GM12865 (cell line): ENCODE results near the gene RWDD4.

ENCODE experiments used
- DNase-seq: peaks from one replicate; pipeline ENCODE4 v3.0.0; 2010; ENCODE audit warnings: low read depth
- H3K4me3 ChIP-seq: 2 replicates; pipeline ENCODE4 v1.5.1; 2011; ENCODE audit warnings: mild to moderate bottlenecking, low read depth, low read length, control low read depth
- TF ChIP-seq, protein P1 (sequence below): IDR thresholded peaks from 2 replicates; pipeline ENCODE4 v1.5.1; 2011; ENCODE audit warnings: low read length, control low read depth, low read depth, inconsistent platforms; ENCODE audit not compliant: insufficient read depth; ENCODE audit errors: missing control alignments

RWDD4 gene

DNA sequence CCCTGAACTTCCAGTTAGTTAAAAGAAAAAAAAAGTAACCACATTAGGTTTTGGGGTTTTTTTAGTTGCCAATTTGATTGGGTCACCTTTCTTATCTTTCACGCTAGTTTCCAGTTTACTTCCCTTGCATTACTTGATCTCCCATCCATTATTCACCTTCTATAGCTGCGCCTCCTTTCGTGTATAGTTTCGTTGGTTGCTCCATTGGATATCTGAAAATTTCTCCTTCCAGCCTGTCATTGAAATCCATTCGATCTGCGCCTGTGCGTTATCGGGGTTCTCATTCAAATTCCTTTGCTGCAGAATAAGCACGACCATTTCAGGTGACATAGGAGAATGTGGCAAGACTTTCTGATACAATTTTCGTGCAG is 872 bp upstream of the RWDD4 start:
- DNase-seq: peak; percentile 5
- TF ChIP-seq, protein P1, sequence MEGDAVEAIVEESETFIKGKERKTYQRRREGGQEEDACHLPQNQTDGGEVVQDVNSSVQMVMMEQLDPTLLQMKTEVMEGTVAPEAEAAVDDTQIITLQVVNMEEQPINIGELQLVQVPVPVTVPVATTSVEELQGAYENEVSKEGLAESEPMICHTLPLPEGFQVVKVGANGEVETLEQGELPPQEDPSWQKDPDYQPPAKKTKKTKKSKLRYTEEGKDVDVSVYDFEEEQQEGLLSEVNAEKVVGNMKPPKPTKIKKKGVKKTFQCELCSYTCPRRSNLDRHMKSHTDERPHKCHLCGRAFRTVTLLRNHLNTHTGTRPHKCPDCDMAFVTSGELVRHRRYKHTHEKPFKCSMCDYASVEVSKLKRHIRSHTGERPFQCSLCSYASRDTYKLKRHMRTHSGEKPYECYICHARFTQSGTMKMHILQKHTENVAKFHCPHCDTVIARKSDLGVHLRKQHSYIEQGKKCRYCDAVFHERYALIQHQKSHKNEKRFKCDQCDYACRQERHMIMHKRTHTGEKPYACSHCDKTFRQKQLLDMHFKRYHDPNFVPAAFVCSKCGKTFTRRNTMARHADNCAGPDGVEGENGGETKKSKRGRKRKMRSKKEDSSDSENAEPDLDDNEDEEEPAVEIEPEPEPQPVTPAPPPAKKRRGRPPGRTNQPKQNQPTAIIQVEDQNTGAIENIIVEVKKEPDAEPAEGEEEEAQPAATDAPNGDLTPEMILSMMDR: no peak
- peak overlapping the region; percentile 89 for H3K4me3 ChIP-seq

DNA sequence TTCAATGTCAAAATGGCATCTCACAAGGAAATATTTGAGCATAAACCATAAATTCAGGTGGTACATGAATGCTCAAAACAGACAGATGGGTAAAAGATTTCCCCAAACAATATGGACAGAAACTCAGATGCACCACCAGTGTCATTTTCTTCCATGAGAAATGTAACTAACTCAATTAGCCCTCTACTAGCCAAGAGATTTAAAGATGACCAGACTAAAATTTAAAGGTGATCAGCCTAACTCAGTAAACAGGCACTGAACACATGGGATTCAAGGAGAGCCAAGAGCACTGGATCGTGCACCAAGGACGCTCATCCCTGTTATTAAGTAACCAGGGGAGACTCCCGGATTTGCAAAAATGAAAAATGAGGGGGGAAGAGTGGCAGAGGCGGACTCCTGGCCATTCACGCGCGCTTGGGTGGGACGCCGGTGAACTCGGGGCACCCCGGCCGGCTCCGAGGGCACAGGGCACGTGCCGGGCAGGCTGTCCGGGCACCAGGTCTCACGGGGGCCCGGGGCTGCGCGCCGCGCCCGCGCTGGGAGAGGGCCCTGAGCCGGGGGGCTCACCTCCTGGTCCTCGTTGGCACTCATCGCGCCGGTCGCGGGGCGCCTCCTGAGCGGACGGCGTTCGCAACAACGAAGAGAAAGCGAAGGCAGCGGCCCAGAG is 490 bp downstream of the RWDD4 start:
- TF ChIP-seq, protein P1: no peak
- peak; percentile 27 for DNase-seq
- peak overlapping the region; percentile 89 for H3K4me3 ChIP-seq

DNA sequence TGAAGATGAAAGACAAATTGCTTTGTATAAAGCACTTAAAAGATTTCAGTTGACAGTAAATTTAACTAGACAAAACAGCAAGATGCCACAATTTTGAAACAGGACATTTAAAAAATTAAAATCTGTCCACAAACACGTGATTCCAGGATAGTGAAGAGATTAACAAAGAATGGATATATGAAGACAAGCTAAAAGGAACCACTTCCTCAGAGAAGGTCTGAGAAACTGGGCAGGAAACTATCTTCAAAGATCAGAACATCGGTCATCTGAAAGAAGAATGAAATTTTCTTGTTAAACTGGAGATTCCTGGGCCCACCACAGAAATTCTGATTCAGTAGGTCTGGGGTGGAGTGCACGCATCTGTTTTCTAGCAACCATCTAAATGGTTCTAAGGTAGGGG is 1.4 kb downstream of the RWDD4 start:
- H3K4me3 ChIP-seq: peak overlapping the region; percentile 89
- TF ChIP-seq, protein P1: no peak
- DNase-seq: peak; percentile 16

DNA sequence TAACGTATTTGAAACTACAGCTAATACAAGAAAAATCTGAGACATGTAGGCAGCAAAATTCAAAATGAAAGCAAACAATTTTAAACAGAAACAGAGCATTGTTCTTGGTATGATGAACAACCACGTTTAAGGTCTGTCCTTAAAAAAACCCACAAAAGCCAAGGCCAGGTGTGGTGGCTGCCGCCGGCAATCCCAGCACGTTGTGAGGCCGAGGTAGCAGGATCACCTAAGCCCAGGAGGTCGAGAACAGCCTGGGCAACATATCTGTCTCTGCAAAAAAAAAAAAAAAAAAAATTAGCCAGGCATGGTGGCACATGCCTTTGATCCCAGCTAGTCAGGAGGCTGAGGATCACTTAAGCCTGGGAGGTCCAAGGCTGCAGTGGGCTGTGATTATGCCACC is 13.7 kb downstream of the RWDD4 start:
- DNase-seq: no peak
- TF ChIP-seq, protein P1: no peak
- H3K4me3 ChIP-seq: no peak overlapping the region

DNA sequence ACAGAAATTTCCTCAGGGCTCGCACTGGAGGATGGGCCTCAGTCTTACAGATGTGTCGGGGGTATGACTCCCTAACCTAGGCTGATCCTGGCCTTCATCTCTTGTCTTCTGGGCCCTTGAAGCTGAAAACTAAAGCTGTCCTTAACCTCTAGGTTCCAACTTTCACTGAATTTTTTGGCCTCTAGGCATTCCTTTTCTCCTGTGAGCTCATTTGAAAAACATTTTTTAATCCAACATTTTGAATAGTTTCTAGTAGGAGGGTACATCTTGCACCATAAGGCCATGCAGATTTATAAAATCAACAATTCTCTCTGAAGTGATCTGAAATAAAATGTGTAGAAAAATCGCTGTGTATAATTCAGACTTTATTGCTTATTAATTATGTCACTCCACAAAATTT is 19.7 kb downstream of the RWDD4 start:
- TF ChIP-seq, protein P1: no peak
- H3K4me3 ChIP-seq: no peak overlapping the region
- DNase-seq: no peak

DNA sequence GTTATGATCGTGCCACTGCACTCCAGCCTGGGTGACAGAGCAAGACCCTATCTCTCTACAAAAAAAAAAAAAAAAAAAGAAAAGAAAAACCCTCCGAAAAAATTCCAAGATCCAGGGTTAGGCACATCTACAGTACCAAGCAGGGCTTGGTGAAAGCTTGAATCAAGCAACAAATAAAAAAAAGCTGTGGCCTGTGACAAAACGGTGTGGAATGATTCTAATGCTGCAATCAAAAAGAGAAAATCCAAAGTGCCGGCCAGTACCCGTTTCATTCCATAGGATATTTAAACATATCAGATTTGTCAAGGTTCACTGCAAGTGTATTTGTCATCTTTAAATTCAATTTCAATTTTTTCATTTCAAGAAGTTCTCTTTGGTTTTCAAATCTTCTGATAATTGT is 20.5 kb downstream of the RWDD4 start:
- no peak for DNase-seq
- TF ChIP-seq, protein P1: no peak

DNA sequence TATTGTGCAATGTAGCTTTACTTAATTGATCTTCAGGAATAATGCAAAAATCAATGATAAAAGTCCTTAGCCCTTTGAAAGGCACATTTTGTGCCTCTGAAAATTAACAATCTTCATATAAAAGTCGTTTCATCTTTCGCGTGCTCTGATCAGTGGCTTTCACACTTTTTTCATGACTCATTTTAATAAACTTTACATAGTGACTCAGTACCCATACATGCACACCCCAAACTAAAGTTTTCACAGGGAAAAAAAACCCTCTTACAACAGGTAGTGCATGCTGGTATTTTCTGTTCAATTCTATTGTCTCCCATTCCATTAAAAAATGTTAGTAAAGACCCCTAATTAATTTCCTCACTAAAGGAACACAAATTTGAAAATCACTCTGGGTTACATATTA is 21.5 kb downstream of the RWDD4 start:
- no peak for DNase-seq
- no peak overlapping the region for H3K4me3 ChIP-seq
- TF ChIP-seq, protein P1: no peak

More for the DNA sequence above, 20.5 kb downstream of the RWDD4 start:
- H3K4me3 ChIP-seq: no peak overlapping the region
